AG04450 (cell line): ENCODE measurements around the gene NSMF. TPM values are rescaled to one million over a fixed set of nuclear protein-coding genes. Genes with fewer than 3 reads are reported as not detected.

Experiments used
- CTCF ChIA-PET: fragments of 300-600, 350-600 bp; formaldehyde crosslinking; extraction: SDS; loops from one replicate; lab custom pipeline; 2022; ENCODE audit warnings: antibody characterized with exemption, inconsistent platforms; lab: Charles Lee
- POLR2A ChIA-PET: fragments of 350-600 bp; formaldehyde crosslinking; extraction: SDS; loops from one replicate; lab custom pipeline; 2021; ENCODE audit warnings: antibody characterized with exemption, inconsistent platforms; lab: Yijun Ruan, JAX
- DNase-seq: peaks from one replicate; pipeline ENCODE4 v3.0.0-alpha.2; 2011; ENCODE audit warnings: low read depth, low spot score
- H3K27ac ChIP-seq: one replicate; pipeline ENCODE4 v1.5.1; 2012; ENCODE audit warnings: low read depth, low read length, control low read depth
- H3K27me3 ChIP-seq: one replicate; pipeline ENCODE4 v1.6.0; 2012; ENCODE audit warnings: low read length; ENCODE audit not compliant: control insufficient read depth, insufficient read depth
- H3K4me3 ChIP-seq: 2 replicates; pipeline ENCODE4 v1.5.1; 2011; ENCODE audit warnings: mild to moderate bottlenecking, low read depth, low read length, control low read depth
- H3K9me3 ChIP-seq: 2 replicates; pipeline ENCODE4 v1.5.1; 2012; ENCODE audit warnings: low read length; ENCODE audit not compliant: control insufficient read depth, insufficient read depth
- polyA plus RNA-seq: library from polyadenylated mRNA; depleted of rRNA; stranded (reverse); fragments of >200 nt; gene quantifications from 2 replicates; pipeline ENCODE4 v1.2.3, GENCODE V29; 2011
- TF ChIP-seq, protein P1 (sequence below): IDR thresholded peaks from 2 replicates; pipeline ENCODE4 v1.5.1; 2011; ENCODE audit warnings: low read depth, low read length, control low read depth, inconsistent platforms

The NSMF gene
- polyA plus RNA-seq, 1 experiment: 20.7 TPM

- H3K27me3 ChIP-seq: peaks cover 6% of the 10 kb centered on the region
- H3K27ac ChIP-seq: no peak overlapping the region
- H3K4me3 ChIP-seq: no peak overlapping the region
- ChIA-PET POLR2A (no interaction called here), CTCF (no interaction called here)
- no peak for DNase-seq
- TF ChIP-seq, protein P1, sequence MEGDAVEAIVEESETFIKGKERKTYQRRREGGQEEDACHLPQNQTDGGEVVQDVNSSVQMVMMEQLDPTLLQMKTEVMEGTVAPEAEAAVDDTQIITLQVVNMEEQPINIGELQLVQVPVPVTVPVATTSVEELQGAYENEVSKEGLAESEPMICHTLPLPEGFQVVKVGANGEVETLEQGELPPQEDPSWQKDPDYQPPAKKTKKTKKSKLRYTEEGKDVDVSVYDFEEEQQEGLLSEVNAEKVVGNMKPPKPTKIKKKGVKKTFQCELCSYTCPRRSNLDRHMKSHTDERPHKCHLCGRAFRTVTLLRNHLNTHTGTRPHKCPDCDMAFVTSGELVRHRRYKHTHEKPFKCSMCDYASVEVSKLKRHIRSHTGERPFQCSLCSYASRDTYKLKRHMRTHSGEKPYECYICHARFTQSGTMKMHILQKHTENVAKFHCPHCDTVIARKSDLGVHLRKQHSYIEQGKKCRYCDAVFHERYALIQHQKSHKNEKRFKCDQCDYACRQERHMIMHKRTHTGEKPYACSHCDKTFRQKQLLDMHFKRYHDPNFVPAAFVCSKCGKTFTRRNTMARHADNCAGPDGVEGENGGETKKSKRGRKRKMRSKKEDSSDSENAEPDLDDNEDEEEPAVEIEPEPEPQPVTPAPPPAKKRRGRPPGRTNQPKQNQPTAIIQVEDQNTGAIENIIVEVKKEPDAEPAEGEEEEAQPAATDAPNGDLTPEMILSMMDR: no peak
- peaks cover 41% of the 10 kb centered on the region for H3K9me3 ChIP-seq
These were observed 40.3 kb upstream of the NSMF start for GRCh38 chr9:137499416-137499815.

- TF ChIP-seq, protein P1: no peak
- Histone ChIP-seq H3K4me3 (no peak overlapping the region), H3K27ac (no peak overlapping the region), H3K9me3 (peaks cover 48% of the 10 kb centered on the region), H3K27me3 (peaks cover 6% of the 10 kb centered on the region)
- POLR2A ChIA-PET: no interaction called here
- DNase-seq: no peak
- CTCF ChIA-PET: interaction anchor here (0.5 kb wide), 1 partner anchor 12 kb away, joined by 3 read pairs; no protein-coding TSS in a partner anchor
These were observed 39.6 kb upstream of the NSMF start for GRCh38 chr9:137498720-137499150.

DNA sequence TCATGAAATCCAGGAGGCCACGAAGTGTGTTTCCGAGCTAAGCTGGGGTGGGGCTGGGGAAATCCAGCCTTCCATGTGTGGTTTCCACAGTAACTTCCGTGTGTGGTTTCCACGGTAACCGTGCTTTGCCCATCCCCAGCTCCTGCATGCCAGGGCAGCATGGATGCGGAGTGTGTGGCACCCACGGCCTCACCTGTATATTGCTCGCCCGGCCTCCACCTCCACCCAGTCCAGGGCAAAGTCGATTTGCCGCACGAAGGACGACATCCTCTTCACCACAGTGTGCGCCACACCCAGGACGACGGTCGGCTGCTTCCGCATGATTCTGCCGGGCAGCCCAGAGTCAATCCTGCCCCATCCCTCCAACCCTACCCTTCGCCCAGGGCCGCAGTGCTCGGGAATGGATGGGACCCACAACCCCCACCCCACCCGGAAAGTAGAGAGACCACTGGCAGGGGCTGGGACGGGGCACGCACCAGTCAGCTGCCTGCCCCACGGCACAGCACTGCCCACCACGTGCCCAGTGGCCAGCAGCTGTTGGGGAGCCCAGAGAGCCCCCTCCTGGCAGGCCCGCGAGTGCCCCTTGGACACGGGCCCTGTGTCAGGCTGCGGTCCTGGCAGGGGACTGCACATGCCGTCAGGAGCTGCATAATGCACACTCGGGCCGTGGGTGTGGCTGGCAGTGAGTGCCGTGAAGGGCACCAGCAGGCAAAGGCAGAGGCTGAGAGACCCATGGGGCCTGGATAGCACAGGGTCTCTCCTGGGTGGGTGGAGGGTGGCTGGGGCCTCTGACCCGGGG lies 39.0 kb upstream of the NSMF start:
- Histone ChIP-seq H3K9me3 (peaks cover 54% of the 10 kb centered on the region), H3K4me3 (no peak overlapping the region), H3K27ac (no peak overlapping the region), H3K27me3 (peaks cover 6% of the 10 kb centered on the region)
- ChIA-PET CTCF (interaction anchor here (0.5 kb wide), 1 partner anchor 13 kb away, joined by 3 read pairs; no protein-coding TSS in a partner anchor), POLR2A (no interaction called here)
- DNase-seq: no peak
- TF ChIP-seq, protein P1: no peak

DNA sequence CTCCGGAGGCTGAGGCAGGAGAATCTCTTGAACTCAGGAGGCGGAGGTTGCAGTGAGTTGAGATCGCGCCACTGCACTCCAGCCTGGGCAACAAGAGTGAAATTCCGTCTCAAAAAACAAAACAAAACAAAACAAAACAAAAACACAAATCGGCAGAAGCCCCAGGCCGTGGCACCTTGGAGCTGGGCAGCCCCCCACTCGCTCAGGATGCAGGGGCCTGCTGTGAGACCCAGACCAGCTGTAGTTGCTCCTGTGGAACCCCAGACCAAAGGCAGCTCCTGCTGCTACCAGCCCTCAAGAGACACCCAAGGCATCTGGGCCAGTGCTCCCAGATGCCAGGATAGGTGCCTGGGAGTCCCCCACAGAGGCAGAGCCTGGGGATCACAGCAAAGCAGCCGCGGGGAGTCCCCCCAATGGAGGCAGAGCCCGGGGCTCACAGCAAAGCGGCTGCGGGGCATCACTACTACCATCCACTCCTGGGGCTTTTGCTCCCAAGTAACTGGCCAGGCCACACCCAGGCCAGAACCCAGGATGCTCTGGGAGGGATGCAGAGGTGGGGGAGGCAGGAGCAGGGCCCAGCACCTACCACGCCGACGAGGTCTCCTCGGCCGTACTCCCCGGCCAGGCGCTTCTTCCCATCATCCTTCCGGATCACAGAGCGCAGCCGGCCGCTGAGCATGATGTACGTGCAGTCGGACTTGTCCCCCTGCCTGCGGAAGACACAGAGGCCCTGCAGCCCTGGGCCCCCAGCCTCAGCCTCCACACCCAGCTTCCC lies 37.7 kb upstream of the NSMF start:
- peaks cover 6% of the 10 kb centered on the region for H3K27me3 ChIP-seq
- no peak overlapping the region for H3K4me3 ChIP-seq
- TF ChIP-seq, protein P1: no peak
- DNase-seq: no peak
- ChIA-PET POLR2A (no interaction called here), CTCF (no interaction called here)
- peaks cover 48% of the 10 kb centered on the region for H3K9me3 ChIP-seq
- H3K27ac ChIP-seq: no peak overlapping the region
